GM19463 (cell line): ENCODE results near the gene TPT1.
"Not testable (repeated sequence)": the region's sequence is repeated elsewhere in the genome, so short reads cannot be mapped to it uniquely, and the experiment has no call there.

ENCODE experiments used
- ATAC-seq: cut with Tn5 transposase; IDR thresholded peaks from one replicate; pipeline ENCODE4 v1.9.1; 2021; ENCODE audit warnings: mild to moderate bottlenecking, moderate library complexity; ENCODE audit not compliant: unreplicated experiment

The TPT1 gene

DNA sequence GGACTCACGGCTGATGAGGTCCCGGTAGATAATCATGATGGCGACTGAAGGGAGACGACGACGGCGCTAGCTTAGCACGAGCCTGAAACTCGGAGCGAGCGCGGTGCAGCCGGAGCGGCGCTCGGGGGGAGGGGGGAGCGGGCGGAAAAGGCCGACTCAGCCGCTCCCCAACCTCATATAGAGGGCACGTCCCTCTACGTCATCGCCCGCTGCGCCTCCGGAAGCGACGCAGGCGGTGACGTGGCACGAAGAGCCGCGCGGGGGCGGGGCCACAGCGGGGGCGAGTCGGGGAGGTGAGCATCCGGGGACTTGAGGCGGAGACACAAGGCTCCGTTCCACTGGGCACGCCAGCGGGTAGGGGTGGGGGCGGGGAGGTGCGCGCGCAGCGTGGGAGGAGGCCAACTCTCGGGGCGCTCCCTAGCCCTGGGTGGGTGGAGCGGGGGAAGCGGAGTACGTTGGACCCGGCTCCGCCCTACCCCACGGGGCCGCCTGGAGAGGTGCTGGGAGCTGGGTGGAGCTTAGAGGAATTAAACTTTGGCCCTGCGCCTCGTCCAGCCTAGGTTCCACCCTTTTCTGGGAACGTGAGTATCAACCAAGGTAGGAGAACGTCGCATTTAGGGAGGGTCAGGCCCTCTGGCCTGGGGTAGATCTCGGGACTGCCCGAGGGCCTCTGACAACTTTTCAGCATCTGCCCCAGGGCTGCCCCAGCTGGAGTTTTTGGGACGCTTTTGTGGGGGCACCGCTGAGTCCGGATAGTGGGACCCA, at the start of gene TPT1:
Gene TPT1 (minus strand): TSS at position 150 of the 765 bp plus-strand sequence. CDS start 114 bp downstream, at position 36.
- ATAC-seq = peak; percentile 85

DNA sequence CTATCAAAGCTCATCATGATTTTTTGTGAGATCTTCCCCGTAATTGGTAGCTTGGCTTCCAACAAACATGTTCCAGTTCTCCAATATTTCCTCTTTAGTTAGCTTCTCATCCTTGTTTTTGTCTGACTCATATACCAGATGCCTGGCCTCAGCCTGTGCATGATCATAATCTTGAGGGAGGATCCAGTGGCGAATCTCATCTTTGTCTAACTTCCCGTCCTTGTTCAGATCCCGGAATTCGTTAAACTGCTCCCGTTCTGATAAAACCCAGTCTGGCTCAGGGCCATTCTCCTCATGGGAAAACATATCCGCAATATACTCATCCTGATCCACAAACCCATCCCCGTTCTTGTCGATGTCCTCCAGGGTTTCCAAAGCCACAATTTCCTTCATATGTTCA, 49.4 kb upstream of the TPT1 start:
- not testable (repeated sequence) for ATAC-seq

DNA sequence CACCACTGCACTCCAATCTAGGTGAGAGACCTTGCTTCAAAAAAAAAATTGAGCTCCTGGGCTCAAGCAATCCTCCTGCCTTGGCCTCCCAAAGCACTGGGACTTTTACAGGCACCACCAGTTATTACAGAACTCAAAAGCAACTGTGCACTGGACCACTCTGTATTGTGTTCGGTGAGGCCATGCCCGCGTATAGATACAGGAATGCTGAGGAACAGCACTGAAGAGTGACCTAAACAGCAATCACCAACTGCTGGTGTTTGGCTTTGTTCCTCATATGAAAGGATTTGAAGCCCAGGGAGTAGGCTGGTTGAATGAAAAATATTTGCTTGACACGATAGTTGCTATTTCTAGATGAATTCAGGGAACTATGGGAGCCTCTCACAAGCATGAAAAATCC, 47.7 kb upstream of the TPT1 start:
- ATAC-seq = no peak

DNA sequence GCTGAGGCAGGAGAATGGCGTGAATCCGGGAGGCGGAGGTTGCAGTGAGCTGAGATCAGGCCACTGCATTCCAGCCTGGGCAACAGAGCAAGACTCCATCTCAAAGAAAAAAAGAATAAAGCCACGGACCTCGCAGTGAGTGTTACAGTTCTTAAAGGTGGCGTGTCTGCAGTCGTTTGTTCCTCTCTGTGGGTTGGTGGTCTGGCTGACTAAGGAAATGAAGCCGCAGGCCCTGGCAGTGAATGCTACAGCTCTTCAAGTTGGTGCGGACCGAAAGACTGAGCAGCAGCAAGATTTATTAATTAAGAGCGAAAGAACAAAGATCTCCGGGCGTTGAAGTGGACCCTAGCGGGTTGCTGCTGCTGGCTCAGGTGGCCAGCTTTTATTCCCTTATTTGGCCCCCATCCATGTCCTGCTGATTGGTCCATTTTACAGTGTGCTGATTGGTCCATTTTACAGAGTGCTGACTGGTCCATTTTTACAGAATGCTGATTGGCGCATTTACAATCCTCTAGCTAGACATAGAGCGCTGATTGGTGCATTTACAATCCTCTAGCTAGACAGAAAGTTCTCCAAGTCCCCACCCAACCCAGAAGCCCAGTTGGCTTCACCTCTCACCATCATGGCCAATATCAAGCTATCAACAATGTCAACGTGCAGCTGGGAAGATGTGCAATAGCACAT, 46.1 kb upstream of the TPT1 start:
- not testable (repeated sequence) for ATAC-seq

DNA sequence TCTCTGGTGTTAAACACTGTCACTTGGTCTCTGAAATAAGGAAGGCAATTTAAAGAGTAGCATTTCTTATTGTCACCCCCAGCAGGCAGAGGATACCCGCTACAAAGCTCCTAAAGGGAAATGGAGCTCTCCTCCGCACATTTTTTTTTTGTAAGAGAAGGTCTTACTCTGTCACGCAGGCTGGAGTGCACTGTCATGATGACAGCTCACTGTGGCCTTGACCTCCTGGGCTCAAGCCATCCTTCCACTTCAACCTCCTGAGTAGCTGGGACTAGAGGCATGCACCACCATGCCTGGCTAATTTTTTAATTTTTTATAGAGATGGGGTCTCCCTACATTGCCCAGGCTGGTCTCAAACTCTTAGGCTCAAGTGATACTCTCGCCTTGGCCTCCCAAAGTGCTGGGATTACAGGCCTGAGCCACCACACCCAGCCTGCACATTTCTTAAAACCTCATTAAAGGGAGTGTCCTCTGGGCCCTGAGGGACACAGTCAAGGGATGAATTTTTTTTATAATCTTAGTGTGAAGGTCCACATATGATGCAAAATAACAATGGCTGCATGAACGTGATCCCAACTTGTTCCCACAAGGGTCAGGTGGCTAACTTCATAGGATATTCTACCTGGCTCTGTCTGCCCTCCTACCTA, 45.0 kb upstream of the TPT1 start:
- ATAC-seq = no peak

DNA sequence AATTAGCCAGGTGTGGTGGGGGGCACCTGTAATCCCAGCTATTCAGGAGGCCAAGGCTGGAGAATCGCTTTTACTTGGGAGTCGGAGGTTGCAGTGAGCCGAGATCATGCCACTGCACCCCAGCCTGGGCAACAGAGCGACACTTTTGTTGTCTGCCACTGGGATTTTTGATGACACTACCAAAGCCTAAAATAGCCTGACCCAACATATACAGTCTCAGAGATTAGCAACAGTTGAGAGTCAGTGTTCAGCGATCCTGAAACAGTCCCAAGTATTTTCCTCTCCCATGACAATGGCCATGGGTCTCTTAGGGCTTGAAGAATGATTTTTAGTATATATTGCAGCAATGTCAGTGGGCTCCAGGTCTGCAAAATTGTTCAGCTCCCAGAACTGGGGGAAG, 44.3 kb upstream of the TPT1 start:
- no peak for ATAC-seq

DNA sequence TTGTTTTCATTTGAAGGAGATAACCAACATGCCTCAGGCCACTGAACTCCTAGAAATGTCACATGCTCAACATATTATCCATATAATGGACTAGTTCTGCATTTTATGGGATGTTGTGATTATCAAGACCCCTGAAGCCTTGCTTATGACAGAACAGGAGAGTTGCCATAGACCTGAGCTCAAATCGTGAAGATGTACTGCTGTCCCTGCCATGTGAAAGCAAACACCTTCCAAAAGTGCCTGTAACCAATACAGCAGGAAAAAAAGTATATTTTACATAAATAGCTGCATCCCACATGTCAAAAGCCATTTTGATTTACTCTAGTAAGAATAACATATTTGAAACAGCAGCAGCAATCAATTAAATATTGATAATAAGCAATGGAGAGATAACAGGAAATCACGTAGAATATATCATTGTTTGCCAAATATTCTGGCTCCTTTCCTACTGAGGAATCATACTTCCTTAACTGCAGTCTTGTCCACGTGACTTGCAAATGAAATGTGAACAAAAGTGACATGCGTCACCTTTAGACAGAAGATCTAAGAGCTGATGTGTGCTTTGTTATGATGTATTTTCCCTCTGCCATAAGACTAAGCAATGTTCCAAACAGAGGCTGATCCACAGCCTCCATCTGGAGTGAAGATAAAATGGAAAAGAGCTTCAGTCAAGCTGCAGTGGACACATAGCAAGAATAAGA, 43.6 kb upstream of the TPT1 start:
- no peak for ATAC-seq

DNA sequence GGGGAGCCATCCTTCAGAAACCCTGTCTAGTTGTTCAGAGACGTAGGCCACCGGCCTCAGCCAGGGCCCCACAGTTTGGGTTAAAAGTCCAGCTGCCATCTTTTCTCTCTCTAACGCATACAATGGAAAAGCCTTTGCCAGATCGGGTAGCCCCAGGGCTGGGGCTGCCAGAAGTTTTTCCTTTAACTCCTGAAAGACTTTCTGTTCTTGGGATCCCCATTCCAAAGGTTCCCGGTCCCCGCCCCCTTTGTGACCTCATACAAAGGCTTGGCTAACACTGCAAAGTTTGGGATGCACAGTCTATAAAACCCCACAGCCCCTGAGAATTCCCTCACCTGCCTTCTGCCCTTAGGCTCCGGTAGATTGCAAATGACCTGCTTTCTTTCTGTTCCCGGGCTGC, 41.8 kb upstream of the TPT1 start:
- ATAC-seq = not testable (repeated sequence)

DNA sequence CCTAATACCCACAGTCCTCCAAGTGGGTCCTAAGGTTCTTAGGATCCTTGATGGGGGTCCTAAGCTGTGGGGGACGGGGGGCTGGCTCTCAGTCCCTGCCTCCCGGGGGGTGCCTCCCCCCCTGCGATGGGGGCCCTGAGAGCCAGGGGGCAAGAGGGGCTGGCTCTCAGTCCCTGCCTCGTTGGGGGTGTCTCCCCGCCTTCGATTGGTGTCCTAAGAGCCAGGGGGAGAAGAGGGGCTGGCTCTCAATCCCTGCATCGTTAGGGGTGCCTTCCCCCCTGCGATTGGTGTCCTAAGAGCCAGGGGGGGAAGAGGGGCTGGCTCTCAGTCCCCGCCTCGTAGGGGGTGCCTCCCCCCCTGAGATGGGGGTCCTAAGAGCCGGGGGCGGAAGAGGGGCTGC, 40.2 kb upstream of the TPT1 start:
- ATAC-seq = no peak

DNA sequence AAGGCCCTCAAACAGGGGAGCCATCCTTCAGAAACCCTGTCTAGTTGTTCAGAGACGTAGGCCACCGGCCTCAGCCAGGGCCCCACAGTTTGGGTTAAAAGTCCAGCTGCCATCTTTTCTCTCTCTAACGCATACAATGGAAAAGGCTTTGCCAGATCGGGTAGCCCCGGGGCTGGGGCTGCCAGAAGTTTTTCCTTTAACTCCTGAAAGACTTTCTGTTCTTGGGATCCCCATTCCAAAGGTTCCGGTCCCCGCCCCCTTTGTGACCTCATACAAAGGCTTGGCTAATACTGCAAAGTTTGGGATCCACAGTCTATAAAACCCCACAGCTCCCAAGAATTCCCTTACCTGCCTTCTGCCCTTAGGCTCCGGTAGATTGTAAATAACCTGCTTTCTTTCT, 39.7 kb upstream of the TPT1 start:
- not testable (repeated sequence) for ATAC-seq

DNA sequence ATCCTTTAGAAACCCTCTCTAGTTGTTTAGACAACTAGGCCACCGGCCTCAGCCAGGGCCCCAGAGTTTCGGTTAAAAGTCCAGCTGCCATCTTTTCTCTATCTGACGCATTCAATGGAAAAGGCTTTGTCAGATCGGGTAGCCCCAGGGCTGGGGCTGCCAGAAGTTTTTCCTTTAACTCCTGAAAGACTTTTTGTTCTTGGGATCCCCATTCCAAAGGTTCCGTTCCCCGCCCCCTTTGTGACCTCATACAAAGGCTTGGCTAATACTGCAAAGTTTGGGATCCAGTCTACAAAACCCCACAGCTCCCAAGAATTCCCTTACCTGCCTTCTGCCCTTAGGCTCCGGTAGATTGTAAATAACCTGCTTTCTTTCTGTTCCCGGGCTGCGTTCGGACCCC, 38.5 kb upstream of the TPT1 start:
- not testable (repeated sequence) for ATAC-seq

DNA sequence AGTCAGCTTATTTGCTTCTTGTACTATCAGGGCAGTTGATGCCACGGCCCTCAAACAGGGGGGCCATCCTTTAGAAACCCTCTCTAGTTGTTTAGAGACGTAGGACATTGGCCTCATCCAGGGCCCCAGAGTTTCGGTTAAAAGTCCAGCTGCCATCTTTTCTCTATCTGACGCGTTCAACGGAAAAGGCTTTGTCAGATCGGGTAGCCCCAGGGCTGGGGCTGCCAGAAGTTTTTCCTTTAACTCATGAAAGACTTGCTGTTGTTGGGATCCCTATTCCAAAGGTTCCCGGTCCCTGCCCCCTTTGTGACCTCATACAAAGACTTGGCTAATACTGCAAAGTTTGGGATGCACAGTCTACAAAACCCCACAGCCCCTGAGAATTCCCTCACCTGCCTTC, 37.8 kb upstream of the TPT1 start:
- ATAC-seq = not testable (repeated sequence)

DNA sequence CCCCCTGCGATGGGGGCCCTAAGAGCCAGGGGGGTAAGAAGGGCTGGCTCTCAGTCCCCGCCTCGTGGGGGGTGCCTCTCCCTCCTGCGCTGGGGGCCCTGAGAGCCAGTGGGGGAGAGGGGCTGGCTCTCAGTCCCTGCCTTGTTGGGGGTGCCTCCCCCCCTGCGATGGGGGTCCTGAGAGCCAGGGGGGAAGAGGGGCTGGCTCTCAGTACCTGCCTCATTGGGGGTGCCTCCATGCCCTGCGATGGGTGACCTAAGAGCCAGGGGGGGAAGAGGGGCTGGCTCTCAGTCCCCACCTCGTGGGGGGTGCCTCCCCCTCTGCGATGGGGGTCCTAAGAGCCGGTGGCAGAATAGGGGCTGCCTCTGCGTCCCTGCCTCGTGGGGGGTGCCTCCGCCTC, 36.3 kb upstream of the TPT1 start:
- ATAC-seq = not testable (repeated sequence)

DNA sequence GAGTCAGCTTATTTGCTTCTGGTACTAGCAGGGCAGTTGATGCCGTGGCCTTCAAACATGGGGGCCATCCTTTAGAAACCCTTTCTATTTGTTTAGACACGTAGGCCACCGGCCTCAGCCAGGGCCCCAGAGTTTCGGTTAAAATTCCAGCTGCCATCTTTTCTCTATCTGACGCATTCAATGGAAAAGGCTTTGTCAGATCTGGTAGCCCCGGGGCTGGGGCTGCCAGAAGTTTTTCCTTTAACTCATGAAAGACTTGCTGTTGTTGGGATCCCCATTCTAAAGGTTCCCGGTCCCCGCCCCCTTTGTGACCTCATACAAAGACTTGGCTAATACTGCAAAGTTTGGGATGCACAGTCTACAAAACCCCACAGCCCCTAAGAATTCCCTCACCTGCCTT, 35.7 kb upstream of the TPT1 start:
- ATAC-seq = not testable (repeated sequence)

DNA sequence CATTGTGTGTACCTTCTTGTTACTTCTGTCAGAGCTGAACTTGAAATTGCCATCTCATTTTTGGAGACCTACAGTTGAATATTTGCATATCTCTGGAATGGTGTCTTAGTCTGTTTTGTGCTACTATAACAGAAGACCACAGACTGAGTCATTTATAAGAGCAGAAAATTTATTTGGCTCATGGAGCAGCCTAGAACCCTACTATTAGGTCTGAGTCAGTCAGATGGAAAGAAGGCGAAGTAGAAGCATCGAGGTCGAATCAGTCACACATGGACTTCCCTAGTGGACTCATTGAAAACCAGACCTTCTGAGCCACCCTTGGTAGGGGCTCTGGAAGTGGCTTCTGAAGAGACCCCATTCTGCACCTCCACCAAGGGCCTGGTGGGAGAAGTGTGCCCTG, 33.9 kb upstream of the TPT1 start:
- ATAC-seq = no peak

DNA sequence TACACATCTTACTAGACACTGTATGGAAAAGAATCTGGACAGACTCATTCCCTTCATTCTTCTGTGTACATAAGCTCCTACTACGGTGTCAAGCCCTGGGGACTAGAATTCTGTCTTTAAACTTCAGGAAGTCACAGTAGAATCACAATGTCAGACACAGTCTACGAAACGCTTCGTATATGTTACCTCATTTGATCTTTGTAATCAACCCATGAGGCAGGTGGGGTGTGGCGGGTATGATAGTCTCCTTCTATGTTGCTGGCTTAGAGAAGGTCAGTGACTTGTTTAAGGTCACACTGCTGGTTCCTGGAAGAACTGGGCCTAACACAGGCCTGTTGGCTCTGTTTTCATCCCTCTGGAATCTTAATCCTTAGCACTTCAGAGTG, 32.2 kb upstream of the TPT1 start:
- ATAC-seq = no peak

DNA sequence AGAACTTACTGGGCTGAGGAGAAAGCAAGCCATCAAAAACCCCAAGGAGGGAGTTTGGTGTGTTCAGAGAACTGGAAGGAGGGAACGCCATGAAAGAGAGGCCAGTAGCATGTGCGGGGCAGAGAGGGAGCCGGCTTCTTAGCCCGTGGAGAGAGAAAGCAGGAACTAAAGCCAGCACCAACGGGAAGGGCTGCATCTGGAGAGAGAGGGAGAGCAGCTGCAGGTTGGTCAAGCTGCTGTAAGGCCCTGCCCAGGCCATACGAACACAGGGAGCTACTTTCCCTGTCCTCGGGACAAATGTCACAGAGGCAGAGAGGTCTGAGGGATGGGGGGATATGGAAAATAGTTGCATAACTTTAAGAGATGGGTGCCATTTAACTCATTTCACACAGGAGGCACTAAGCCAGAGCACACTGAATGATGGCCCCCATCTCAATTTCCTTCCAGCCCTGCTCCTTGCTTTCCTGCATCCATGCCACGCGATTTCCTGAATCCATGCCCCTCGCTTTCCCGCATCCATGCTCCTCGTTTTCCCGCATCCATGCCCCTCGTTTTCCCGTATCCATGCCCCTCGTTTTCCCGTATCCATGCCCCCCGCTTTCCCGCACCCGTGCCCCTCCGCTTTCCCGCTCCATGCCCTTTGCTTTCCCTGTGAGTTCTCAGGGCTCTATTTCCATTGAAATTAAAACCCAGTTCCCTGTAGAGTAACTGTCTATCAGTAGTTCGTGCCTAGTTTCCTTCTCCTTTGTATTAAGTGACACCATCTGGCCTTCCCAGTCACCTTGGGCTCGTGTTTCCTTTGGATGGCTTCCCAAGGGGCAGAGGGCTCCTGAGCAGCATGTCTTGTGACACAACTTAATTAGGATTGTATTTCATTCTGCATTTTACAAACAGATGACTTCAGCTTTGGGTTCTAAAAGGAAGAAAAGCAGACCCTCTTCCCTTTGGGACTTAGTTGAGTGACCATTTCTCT, 31.5 kb upstream of the TPT1 start:
- no peak for ATAC-seq

DNA sequence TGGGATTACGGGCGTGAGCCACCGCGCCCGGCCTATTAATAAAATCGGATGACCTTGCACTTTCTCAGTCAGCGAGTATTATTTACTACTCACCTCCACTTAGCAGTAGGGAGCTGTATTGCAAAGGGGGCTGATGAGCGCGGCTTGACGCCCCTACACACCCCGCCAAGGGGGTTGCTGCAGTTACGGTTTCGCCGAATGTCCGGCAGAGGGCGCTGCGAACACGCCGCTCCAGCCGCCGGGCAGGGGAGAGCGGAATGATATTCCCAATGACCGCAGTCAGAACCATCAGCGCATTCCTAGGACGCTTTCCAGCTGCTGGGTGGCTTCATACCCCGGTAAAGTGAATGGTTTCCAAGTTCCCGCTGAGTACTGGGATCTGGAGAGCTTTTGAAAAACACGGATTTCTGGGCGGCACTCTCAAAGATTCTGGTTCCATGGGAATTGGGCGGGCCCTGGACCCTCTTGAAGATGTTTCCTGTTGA, 30.0 kb upstream of the TPT1 start:
- ATAC-seq = no peak

DNA sequence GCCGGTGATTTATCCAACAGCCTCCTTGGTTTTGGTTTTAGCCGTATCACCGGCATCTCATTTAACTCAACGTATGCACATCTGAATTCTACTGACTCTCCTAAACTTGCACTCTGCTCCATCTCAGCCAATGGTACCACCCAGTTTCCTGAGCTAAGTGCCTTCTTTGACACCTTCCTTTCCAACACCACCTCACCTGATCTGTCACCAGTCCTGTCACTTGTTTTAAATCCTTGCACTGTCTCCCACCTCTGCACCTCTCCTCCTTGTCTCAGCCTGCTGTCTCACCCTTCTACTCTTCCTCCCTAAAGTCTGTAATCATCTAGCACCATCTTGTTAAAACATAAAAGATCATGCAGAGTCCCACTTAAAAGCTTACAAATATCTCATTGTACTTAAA, 28.1 kb upstream of the TPT1 start:
- no peak for ATAC-seq

DNA sequence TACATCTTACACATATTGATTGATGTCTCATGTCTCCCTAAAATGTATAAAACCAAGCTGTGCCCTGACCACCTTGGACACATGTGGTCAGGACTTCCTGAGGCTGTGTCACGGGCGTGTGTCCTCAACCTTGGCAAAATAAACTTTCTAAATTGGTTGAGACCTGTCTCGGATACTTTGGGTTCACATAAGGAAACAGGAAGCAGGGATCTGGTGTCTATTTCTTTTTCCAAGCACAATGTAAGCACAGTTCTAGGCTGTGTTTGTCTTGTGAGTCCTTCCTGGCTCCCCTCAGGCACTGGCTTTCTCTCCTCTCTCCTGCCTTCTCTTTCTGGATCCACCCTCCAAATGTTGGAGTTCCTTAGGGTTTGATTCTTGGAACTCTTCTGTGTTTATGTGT, 27.6 kb upstream of the TPT1 start:
- ATAC-seq = no peak
